DMS 273 (cell line): ENCODE data around the gene SRRM1.
A peak's percentile ranks its signal among the peaks of the same experiment; 100 is the strongest.
"Not testable (repeated sequence)": the region's sequence is repeated elsewhere in the genome, so short reads cannot be mapped to it uniquely, and the experiment has no call there.

Experiments used
- DNase-seq: peaks from one replicate; lab custom pipeline; 2025; ENCODE audit not compliant: unreplicated experiment; lab: John Stamatoyannopoulos, UW

Gene SRRM1

DNA sequence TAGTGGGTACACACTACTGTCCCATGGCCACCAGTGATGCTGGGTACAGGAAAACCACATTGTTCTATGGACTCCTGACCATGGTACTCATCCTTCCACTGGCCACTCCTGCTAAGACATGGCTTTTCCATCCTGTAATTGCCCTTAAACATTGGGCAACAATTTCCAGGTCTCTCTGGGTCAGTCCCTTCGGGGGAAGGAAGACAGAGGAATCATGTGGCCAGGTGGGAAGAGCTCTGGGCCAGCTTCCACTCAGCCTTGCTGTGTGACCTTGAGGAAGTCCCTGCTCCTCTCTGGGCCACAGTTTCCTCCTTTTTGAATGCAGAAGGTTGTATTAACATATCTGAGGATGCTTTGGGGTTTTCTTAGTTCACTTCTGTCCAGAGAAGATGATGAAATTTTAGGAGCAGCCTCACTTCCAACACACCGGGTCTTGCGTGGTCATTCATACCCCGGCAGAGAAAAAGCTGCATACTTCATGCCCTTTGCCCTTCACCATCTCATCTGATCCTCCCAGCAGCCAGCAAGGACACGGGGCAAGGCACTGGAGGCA lies 50.8 kb downstream of the SRRM1 start:
- no peak for DNase-seq

DNA sequence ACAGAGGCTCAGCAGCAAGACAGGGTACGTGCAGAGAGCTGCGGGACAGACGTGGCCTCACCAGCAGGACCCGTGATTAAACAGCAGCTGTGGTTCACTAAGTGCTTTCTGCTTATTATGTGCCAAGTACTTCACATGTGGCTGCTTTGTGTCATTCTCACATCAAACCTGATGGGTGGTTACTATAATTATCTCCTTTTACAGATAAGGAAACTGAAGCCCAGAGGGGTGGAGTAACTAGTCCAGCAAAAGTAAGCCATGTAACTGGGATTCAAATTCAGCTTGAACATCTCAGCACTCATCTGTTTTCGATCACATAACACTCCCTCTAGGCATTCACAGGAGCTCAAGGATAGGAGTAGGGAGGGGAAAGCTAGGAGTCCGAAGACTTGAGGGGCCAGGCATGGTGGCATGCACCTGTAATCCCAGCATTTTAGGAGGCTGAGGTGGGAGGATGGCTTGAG lies 51.3 kb downstream of the SRRM1 start:
- DNase-seq = peak; percentile 89

- DNase-seq = peak; percentile 59
These were observed 52.3 kb downstream of the SRRM1 start for GRCh38 chr1:24695202-24695974.

DNA sequence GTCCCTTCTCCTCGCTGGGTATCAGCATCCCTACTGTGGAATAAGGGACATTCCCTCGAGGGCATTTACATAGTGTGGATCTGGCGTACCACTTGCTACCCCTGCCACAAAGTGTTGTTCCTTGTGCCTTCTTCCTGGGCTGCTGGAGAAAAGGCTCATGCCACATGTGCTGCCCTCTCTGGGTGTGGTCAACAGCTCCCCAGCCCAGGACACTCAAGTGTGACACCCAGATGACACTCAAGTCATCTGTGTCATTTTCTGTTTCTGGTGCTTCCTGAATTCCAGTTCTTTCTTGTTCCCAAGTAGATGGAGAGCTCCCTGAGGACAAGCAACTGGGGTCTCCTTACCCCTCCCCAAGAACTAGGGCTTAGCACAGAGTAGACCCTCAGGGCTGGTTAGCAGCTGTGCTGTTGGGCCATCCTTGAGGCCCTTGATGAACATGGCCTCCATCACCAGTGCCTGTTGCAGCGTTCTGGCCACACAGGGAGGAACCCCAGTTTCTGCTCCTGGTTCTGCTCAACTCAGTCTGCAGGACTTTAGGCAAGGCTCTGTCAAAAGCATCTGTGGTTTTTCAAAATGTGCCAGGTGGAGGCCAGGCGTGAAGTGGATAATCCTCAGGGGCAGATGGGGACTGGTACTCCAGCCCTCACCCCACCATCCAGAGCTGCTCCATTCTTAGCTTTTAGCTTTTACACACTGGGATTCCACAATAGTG lies 53.1 kb downstream of the SRRM1 start:
- peak; percentile 78 for DNase-seq

- DNase-seq = no peak
These were observed 53.7 kb downstream of the SRRM1 start for GRCh38 chr1:24696756-24697330.

DNA sequence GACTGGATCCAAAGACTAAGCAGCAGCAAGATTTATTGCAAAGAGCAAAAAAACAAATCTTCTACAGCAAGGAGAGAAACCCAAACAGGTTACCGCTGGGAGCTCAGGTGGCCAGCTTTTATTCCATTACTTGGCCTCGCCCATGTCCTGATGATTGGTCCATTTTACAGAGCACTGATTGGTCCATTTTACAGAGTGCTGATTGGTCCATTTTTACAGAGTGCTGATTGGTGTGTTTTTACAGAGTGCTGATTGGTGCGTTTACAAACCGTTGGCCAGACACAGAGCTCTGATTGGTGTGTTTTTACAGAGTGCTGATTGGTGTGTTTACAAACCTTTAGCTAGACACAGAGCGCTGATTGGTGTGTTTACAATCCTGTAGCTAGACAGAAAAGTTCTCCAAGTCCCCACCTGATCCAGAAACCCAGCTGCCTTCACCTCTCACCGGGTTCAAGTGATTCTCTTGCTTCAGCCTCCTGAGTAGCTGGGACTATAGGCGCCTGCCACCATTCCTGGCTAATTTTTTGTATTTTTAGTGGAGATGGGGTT lies 54.4 kb downstream of the SRRM1 start:
- not testable (repeated sequence) for DNase-seq

DNA sequence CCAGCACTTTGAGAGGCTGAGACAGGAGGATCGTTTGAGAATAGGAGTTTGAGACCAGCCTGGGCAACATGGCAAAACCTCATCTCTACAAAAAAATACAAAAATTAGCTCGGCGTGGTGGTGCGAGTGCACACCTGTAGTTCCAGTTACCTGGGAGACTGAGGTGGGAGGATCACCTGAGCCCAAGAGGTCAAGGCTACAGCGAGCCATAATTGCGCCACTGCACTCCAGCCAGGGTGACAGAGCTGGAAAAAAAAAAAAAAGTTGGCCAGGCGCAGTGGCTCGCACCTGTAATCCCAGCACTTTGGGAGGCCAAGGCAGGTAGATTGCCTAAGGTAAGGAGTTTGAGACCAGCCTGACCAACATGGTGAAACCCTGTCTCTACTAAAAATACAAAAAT lies 55.2 kb downstream of the SRRM1 start:
- DNase-seq = not testable (repeated sequence)

- DNase-seq = no peak
These were observed 56.5 kb downstream of the SRRM1 start for GRCh38 chr1:24699628-24700027.

DNA sequence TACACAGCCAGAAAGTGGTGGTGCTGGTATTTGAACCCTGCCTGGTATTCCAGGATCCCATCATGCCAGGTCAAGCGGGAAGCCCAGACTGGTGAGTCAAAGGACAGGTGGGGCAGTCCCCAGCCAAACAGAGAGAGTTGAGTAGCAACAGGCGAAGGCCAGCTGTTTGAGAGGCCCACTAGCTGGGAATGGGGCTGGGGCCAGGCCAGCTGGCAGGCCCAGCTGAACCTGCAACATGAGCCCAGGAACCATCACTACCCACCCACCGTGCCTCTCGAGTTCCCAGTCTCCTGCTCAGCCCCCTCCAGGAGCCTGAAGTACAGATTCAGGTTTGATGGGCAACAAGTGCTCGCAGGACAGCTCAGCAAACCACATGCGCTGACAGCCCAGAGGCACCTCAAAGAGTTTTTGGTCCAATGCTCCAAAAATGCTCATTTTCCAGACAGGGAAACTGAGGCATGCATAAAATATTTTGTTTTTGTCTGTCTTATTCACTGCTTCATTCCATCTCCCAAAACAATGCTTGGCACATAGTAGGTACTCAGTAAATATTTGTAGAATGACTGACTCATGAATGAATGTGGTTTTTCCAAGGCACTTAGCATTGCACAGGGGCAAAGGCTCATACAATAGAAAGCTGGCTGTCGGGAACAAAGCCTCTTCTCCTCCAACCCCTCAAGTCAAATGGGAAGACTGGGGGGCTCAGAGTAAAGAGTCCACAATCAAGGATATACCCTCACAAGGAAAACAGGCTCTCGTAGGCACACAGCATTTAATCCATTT lies 59.6 kb downstream of the SRRM1 start:
- DNase-seq = peak; percentile 98

GRCh38 chr1:24704411-24705259 lies 61.5 kb downstream of the SRRM1 start:
- DNase-seq = peak; percentile 54

- peak; percentile 93 for DNase-seq
These were observed 62.4 kb downstream of the SRRM1 start for GRCh38 chr1:24705260-24706073.

- DNase-seq = not testable (repeated sequence)
These were observed 62.9 kb downstream of the SRRM1 start for GRCh38 chr1:24706074-24706389.

- no peak for DNase-seq
These were observed 64.6 kb downstream of the SRRM1 start for GRCh38 chr1:24707687-24708086.

DNA sequence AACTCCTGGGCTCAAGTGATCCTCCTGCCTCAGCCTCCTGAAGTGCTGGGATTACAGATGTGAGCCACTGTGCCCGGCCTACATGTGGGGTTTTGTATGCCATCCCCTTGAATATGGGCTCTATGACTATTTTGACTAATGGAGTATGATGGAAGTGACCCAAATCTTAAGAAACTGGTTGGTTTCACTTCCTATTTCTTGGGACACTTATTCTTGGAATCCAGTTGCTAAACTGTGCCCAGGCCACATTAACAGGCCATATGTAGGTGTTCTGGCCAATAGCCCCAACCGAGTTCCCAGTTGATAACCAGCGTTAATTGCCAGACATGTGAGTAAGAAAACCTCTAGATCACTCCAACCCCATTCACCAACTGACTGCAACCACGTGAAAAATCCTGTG lies 65.8 kb downstream of the SRRM1 start:
- no peak for DNase-seq

GRCh38 chr1:24709791-24710441 lies 66.8 kb downstream of the SRRM1 start:
- no peak for DNase-seq

GRCh38 chr1:24711329-24711728 lies 68.2 kb downstream of the SRRM1 start:
- DNase-seq = no peak

GRCh38 chr1:24713176-24713575 lies 70.1 kb downstream of the SRRM1 start:
- DNase-seq = no peak

DNA sequence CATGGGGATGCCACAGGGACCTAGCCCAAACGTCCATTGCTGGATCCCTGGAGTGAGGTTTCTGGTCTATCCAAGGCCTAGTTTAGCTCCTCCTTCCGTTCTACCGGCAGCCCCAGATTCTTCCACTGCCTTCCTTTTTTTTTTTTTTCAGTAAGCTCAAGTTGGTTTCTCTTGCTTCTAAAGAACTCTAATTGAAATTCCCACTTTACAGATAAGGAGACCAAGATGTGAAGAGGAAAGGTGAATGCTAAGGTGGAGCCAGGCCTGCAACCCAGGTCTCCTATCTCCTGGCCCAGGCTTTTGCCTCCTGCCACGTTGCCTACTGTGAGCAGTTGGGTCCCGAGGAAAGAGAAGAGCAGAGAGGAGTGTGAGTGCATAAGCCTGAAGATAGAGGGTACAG lies 70.6 kb downstream of the SRRM1 start:
- no peak for DNase-seq
